ENCODE data around the gene GSAP. TPM values are rescaled to one million over a fixed set of nuclear protein-coding genes. Genes with fewer than 3 reads are reported as not detected.

GSAP gene
- polyA plus RNA-seq, 1 donor from 2014 or later = 0.21 TPM

DNA sequence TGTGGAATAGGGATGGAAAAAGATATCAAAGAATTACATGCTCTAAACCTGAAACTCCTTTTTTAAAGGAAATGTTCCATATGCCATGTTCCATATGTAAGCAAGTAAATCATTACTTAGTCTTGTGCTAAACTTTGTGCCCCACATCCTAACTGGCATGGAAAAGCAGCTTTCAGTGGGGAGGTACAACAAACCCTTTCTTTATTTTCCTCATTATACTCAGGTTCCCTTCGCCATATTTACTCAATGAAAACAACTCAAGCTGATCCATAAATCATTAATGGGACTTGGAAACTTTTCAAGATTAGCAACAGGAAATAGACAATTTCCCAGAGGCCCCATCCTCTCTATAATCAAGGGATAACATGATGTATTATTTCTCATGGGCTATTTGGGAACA is 56.0 kb downstream of the GSAP start:
- TF ChIP-seq, protein P1, sequence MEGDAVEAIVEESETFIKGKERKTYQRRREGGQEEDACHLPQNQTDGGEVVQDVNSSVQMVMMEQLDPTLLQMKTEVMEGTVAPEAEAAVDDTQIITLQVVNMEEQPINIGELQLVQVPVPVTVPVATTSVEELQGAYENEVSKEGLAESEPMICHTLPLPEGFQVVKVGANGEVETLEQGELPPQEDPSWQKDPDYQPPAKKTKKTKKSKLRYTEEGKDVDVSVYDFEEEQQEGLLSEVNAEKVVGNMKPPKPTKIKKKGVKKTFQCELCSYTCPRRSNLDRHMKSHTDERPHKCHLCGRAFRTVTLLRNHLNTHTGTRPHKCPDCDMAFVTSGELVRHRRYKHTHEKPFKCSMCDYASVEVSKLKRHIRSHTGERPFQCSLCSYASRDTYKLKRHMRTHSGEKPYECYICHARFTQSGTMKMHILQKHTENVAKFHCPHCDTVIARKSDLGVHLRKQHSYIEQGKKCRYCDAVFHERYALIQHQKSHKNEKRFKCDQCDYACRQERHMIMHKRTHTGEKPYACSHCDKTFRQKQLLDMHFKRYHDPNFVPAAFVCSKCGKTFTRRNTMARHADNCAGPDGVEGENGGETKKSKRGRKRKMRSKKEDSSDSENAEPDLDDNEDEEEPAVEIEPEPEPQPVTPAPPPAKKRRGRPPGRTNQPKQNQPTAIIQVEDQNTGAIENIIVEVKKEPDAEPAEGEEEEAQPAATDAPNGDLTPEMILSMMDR (IDR thresholded peaks at IDR 0.05; ENCODE audit: poor library complexity, severe bottlenecking) = no peak
- TF ChIP-seq SMC3 (conservative IDR thresholded peaks at IDR 0.05; ENCODE audit: poor library complexity) (no peak), EP300 (conservative IDR thresholded peaks at IDR 0.05; ENCODE audit: poor library complexity, severe bottlenecking) (no peak), TAF1 (IDR thresholded peaks at IDR 0.05; ENCODE audit: low read depth) (no peak), RAD21 (conservative IDR thresholded peaks at IDR 0.05) (no peak), EZH2 (IDR thresholded peaks at IDR 0.05; ENCODE audit: borderline replicate concordance, insufficient read depth, low read length, poor library complexity, severe bottlenecking) (no peak), POLR2AphosphoS5 (IDR thresholded peaks at IDR 0.05) (no peak), MXI1 (conservative IDR thresholded peaks at IDR 0.05; ENCODE audit: poor library complexity, severe bottlenecking) (no peak)
- TF ChIP-seq, protein P2, sequence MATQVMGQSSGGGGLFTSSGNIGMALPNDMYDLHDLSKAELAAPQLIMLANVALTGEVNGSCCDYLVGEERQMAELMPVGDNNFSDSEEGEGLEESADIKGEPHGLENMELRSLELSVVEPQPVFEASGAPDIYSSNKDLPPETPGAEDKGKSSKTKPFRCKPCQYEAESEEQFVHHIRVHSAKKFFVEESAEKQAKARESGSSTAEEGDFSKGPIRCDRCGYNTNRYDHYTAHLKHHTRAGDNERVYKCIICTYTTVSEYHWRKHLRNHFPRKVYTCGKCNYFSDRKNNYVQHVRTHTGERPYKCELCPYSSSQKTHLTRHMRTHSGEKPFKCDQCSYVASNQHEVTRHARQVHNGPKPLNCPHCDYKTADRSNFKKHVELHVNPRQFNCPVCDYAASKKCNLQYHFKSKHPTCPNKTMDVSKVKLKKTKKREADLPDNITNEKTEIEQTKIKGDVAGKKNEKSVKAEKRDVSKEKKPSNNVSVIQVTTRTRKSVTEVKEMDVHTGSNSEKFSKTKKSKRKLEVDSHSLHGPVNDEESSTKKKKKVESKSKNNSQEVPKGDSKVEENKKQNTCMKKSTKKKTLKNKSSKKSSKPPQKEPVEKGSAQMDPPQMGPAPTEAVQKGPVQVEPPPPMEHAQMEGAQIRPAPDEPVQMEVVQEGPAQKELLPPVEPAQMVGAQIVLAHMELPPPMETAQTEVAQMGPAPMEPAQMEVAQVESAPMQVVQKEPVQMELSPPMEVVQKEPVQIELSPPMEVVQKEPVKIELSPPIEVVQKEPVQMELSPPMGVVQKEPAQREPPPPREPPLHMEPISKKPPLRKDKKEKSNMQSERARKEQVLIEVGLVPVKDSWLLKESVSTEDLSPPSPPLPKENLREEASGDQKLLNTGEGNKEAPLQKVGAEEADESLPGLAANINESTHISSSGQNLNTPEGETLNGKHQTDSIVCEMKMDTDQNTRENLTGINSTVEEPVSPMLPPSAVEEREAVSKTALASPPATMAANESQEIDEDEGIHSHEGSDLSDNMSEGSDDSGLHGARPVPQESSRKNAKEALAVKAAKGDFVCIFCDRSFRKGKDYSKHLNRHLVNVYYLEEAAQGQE (IDR thresholded peaks at IDR 0.05; ENCODE audit: borderline replicate concordance) = no peak
- Histone ChIP-seq H3K79me2 (replicated peaks; ENCODE audit: insufficient read depth, low read length) (no peaks in the 10 kb centered on the region), H3F3A (ENCODE audit: insufficient read depth, low read length, poor library complexity, severe bottlenecking) (no peaks in the 10 kb centered on the region), H3K27ac (ENCODE audit: low read length) (no peak overlapping the region), H3K9me2 (ENCODE audit: insufficient read depth, low read length) (no peaks in the 10 kb centered on the region), H3K9ac (ENCODE audit: low read length) (no peak overlapping the region), H3K4me2 (ENCODE audit: low read length) (no peak overlapping the region), H4K20me1 (ENCODE audit: insufficient read depth) (no peaks in the 10 kb centered on the region), H3K4me3 (ENCODE audit: low read length) (no peak overlapping the region), H3K27me3 (ENCODE audit: insufficient read depth, low read depth, low read length) (no peaks in the 10 kb centered on the region), H2AFZ (ENCODE audit: low read depth, low read length) (no peak overlapping the region), H3K9me3 (ENCODE audit: low read length) (no peaks in the 10 kb centered on the region), H3K36me3 (ENCODE audit: insufficient read depth, low read length) (no peaks in the 10 kb centered on the region)

DNA sequence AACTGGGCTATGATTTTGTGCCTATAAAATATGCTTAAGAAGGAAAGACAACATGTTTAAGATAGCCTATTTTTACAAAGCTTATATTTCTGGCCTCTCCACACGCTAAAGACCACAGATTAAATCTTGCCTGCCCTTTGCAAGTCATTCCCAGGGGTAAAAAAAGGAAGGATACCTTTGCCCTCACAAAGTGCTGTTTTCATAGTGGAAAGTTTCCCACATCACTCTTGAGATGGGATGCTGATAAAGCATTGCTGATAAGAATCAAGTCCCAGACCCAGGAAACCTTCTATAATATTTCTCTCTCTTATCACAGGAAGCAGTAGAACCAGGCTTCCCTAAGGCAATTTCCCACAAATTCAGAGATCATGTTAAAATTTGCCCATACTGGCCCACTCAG is 56.5 kb downstream of the GSAP start:
- Histone ChIP-seq H3F3A (ENCODE audit: insufficient read depth, low read length, poor library complexity, severe bottlenecking) (no peaks in the 10 kb centered on the region), H3K36me3 (ENCODE audit: insufficient read depth, low read length) (no peaks in the 10 kb centered on the region), H3K79me2 (replicated peaks; ENCODE audit: insufficient read depth, low read length) (no peaks in the 10 kb centered on the region), H3K4me3 (ENCODE audit: low read length) (no peak overlapping the region), H3K9me2 (ENCODE audit: insufficient read depth, low read length) (no peaks in the 10 kb centered on the region), H4K20me1 (ENCODE audit: insufficient read depth) (no peaks in the 10 kb centered on the region), H3K4me2 (ENCODE audit: low read length) (no peak overlapping the region), H3K9me3 (ENCODE audit: low read length) (no peaks in the 10 kb centered on the region), H3K9ac (ENCODE audit: low read length) (no peak overlapping the region), H3K27me3 (ENCODE audit: insufficient read depth, low read depth, low read length) (no peaks in the 10 kb centered on the region), H3K27ac (ENCODE audit: low read length) (no peak overlapping the region), H2AFZ (ENCODE audit: low read depth, low read length) (no peak overlapping the region)
- TF ChIP-seq, protein P1 (IDR thresholded peaks at IDR 0.05; ENCODE audit: poor library complexity, severe bottlenecking) = no peak
- no peak for TF ChIP-seq RAD21 (conservative IDR thresholded peaks at IDR 0.05)
- TF ChIP-seq, protein P2 (IDR thresholded peaks at IDR 0.05; ENCODE audit: borderline replicate concordance) = no peak
- no peak for TF ChIP-seq MXI1 (conservative IDR thresholded peaks at IDR 0.05; ENCODE audit: poor library complexity, severe bottlenecking)
- no peak for TF ChIP-seq TAF1 (IDR thresholded peaks at IDR 0.05; ENCODE audit: low read depth)
- no peak for TF ChIP-seq SMC3 (conservative IDR thresholded peaks at IDR 0.05; ENCODE audit: poor library complexity)
- no peak for TF ChIP-seq EP300 (conservative IDR thresholded peaks at IDR 0.05; ENCODE audit: poor library complexity, severe bottlenecking)
- TF ChIP-seq EZH2 (IDR thresholded peaks at IDR 0.05; ENCODE audit: borderline replicate concordance, insufficient read depth, low read length, poor library complexity, severe bottlenecking) = no peak
- no peak for TF ChIP-seq POLR2AphosphoS5 (IDR thresholded peaks at IDR 0.05)
